CD4-positive, alpha-beta T cell treated with Interleukin-2 at 100 ng/mL for 4 hours (primary cell): ENCODE data around the gene LCE7A.

Experiments
- DNase-seq: peaks from one replicate; pipeline ENCODE4 v3.0.0-alpha.2; 2020; ENCODE audit warnings: low spot score

The LCE7A gene

DNA sequence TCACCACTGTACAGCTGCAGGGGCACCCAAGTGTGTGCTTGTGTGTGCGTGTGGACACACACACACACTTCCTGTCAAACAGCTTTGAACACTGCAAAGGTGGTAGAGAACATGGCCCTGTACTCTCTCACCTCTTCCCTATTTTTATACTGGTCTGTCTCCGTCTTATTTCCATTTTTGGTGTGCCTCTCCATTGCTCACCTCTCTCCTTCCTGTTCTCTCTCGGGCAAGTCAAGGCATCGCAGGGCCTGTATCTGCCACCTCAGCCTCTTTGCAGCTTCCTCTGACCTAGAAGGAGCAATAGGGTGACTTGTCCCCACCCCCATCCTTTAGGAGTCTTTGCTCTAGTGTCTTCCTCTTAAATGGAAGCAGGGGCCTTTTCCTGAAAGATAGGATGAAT is 20.5 kb downstream of the LCE7A start:
- DNase-seq: no peak

DNA sequence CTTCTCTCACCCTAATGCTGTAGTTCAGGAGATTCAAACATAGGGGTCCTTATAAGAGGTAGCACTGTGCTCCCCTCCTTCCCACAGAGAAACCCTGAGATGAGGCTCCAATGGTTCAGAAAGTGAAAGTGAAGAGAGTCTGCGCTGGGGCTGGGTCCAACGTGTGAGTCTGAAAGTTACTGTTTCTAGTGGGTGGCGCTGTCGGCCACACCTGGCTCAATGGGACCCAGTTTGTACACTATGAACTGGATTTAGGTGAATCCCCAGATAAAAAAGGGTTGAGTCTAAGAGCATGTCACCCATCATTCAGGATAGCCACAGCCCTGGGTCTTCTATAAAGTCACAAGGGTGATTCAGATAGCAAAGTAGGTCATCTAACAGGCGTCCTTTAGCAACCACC is 21.1 kb downstream of the LCE7A start:
- no peak for DNase-seq

DNA sequence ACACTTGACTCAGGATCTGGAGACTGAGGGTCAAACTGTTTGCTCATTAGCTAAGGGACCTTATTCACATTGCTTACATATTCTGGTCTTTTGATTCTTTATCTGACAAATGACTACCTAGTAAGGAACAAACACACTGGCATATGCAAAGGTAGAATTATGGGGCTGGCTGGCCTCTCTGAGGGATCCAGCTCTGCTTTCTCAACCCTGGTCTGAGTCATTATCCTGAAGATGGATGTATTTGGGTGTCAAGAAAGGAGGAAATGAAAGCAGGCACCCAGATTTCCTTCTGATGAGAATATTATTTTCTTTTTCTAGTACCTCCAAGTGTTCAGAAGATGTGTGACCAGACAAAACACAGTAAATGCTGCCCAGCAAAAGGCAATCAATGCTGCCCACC is 24.3 kb downstream of the LCE7A start:
- DNase-seq: no peak

DNA sequence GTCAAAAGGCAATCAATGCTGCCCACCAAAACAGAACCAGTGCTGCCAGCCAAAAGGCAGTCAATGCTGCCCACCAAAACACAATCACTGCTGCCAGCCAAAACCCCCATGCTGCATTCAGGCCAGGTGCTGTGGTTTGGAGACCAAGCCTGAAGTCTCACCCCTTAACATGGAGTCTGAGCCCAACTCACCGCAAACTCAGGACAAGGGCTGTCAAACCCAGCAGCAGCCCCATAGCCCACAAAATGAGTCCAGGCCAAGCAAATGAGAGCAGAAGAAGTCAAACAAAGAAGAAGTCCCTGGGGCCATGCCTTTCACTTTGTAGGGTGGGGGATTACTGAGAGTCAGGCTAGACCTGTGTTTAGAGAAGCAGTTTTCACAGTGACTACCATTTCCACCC is 24.7 kb downstream of the LCE7A start:
- DNase-seq: no peak

DNA sequence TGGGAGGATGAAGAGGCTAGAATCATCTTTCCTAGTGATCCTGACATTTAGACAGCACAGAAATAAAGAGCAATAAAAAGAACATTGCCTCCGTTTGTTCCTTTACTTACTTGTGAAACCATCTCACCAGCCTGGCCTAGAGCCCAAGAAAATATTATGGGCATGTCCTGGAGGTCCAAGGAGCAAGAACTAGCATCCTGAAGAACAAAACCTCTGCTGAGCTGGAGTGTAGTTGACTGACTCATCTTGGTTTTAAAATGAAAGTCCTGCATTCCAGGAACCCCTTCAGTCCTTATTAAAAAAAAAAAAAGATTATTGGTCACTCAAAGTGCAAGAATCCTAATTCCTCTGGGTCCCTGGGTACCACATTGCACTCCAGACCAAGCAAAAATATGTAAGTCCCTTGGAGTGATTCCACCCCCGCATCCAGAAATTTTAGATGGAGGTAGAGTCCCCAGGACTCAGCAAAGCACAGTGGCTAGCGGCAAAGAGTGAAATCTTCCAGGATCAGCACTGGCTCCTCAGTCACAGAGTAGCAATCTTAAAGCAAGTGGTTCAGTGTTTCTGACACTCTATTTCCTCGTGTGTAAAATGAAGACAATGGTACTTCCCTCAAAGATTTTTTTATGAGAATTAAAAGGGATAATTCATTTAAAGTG is 25.3 kb downstream of the LCE7A start:
- DNase-seq: no peak

DNA sequence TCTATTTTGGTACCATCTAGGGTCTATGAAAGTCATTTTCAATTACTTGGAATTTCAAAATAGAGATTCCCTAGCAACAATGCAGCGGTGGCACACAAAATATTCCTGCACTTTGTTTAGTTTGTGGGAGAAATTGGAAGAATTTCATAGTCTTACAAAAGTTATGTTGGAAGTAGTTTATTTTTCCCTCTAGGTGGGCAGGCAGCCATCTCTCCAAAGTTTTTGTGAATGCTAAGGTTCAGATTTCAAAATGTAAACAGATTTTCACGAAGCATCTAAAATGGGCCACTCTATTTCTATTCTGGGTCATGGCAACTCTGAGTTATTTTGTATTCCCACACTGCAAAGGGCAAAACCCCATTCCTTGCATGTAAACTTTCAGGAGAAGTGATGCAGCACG is 26.3 kb downstream of the LCE7A start:
- DNase-seq: no peak

DNA sequence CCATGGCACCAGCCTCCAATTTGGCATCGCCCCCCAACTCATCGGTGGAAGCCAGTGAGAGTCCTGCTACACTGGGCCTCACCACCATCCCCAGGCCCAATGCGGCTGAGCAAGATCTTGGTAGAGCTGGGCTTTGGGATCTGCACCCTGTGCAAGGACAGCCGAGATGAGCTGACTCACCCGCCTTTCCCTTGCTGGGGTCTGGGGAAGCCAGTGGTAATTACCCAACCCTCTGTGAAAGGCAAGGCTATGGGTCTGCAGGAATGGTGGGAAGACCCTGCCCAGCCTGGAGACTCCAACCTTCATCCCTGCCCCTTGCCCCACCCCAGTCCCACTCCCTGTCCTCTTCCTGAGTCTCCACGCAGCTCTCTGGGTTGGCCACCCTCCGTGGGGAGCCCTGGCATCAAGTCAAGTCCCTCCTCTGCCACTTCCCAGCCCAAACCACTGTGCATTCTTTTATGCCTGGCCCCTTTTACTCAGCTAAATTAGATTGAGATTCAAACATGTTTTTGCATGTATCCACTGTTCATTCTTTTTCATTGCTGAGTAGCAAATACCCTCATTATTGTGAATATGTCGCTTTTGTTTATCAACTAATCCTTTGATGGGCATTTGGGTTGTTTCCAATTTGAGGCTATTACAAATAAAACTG is 27.1 kb downstream of the LCE7A start:
- no peak for DNase-seq

DNA sequence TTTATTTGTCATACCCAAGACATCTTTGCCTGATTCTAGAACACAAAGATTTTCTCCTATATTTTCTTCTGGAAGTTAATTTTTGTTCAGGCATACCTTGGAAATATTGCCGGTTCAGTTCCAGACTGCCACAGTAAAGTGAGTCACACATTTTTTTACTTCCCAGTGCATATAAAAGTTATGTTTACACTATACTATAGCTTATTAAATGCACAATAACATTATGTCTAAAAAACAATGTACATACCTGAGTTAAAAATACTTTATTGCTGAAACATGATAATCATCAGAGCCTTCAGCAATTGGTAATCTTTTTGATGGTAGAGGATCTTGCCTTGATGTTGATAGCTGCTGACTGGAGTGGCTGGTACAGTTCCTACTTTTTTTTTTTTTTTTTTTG is 28.3 kb downstream of the LCE7A start:
- DNase-seq: no peak

DNA sequence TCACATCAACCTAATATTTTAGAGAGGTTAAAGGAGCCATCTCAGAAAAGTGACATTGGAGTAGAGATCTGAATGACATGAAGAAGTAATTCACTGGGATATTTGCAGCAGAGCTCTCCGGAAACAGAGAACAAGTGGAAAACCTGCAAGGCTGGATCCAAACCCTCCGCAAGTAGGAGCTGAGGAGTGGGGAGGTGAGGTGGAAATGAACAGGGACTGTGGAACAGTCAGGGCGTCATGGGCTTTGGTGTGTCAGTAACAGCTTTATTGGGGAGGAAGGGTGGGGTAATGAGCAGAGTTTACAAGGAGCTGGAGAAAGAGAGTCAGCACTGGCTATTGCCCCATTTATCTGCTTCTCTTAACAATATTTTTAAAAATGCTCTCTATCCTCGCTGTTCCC is 39.2 kb downstream of the LCE7A start:
- DNase-seq: no peak

DNA sequence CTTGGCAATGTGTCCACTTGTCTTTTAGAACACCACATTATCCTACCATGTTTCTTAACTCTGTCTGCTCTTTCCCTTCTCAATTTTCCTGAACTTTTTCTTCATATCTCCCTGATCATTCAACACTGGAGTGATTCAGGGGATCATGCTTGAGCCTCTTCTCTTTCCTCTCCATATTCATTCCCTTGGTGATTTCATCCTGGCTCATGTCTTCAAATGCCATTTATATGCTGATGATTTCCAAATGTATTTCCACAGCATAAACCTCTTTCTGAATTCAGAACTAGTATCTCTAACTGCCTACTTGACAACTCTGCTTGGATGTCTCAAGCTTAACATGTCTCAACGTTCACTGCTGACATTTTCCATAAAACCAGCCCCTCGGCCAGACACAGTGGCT is 40.1 kb downstream of the LCE7A start:
- no peak for DNase-seq

DNA sequence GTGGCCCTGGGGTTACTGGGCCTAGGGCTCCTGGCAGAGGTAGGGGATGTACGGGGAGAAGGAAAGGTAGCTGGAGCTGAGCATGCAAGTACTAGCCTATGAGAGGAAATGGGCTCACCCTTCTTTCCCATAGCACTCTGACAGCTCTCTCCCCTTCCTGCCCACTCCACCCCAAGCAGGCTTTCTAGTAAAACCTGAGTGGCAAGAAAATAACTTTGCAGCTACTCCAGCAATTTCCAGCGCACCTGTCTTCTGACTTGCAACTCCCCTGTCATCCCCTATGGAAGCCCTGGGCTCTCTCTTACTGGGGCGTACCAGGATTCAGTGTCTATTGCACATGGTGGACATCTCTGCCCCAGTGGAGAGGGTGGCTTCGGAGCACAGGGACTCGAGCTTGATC is 41.8 kb downstream of the LCE7A start:
- DNase-seq: no peak

DNA sequence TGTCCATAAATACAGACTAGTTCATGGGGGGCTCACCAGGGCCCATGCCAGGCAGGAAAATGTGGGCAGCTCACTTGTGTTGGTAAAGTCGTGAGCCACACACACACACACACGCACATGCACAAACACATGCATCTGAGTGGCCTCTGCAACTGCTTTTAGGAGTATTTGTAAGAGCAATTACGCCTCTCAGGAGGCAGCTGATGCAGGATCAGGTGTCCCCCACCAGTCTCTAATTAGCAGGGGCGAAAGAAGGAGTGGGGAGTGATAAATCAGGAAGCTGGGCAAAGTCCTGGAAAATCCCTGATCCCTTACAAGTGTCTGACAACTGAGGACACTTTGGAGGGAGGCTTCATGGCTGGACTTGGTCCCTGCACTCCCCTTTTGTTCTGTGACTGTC is 42.8 kb downstream of the LCE7A start:
- DNase-seq: no peak

DNA sequence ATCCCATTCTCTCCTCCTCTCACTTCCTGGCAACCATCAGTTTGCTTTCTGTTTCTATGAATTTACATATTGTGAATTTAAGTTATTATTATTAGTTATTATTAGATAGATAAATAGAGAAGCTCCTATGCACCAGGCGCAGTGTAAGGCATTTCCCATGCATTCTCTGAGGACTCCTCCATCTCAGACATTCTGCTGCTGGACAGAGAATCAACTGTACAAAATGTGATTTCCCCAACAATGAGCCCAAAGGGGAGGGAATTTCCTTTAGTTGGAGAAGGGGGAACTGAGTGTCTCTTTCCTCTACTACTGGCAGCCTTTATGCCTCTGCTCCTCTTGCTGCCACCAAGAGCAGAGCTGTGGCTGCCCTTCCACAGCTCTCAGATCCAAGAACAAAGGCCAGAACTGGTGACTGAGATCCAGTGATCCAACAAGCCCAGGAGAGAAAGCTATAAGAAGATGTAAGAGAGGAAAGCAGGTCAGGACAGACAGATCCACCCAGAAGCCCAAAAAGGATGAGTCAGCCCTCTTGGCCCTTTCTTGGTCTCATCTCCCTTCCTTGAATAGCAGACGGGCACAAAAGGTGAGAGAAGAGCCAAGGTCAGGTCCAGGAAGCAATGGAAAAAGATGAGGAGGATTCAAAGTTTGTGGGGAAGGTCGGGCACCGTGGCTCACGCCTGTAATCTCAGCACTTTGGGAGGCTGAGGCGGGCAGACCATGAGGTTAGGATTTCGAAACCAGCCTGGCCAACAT is 45.1 kb downstream of the LCE7A start:
- no peak for DNase-seq

DNA sequence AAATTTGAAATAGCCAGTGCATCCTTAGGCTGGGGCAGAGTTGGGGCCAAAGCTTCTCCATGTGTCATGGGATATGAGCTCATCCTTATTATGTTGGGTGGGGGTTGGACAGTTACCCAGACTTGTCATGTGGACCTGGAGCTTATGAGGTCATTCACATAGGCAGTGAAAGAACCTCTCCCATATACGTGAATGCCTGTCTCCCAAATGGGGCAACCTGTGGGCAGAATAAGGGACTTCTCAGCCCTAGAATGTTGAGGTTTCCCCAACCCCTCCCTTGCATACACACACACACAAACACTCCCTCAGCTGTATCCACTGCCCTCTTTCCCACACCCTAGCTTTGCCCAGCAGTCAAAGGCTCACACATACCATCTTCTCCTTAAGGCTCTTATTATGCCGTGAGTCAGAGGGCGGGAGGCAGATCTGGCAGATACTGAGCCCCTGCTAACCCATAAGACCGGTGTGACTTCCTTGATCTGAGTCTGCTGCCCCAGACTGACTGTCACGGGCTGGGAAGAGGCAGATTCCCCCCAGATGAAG is 46.3 kb downstream of the LCE7A start:
- DNase-seq: no peak

DNA sequence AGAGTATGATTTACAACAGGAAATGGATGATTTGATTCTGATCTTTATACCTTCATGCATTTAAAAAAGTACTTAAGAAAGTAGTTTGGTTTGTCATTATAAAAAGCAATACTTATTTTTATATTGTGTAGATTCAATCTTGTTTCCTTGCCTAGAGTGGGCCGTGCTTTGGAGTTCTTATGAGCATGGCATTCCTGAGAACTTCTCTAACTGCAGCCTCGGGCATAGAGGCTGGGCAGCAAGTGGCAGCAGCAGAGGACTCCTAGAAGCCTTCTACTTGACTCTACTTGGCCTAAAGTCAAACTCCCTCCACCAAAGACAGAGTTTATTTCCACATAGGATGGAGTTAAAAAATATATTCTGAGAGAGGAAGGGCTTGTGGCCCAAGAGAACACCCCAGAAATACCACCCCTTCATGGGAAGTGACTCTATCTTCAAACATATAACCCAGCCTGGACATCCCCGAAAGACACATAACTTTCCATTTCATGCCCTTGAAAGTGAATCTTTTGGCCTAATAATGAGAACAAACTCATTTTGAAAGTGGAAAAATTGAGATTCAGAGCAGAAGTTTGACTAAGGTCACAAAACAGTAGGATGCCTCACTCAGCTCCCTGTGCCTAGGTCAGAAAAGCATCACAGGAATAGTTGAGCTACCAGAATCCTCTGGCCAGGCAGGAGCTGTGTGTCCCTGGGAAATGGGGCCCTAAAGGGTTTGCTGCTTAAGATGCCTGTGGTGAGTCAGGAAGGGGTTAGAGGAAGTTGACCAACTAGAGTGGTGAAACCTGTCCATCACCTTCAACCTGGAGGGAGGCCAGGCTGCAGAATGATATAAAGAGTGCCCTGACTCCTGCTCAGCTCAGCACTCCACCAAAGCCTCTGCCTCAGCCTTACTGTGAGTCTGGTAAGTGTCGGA is 48.1 kb downstream of the LCE7A start, which contains the start of gene IVL:
Gene IVL (plus strand): TSS at position 861 of the 916 bp plus-strand sequence. CDS start 1,252 bp downstream, outside the sequence.
- DNase-seq: no peak

DNA sequence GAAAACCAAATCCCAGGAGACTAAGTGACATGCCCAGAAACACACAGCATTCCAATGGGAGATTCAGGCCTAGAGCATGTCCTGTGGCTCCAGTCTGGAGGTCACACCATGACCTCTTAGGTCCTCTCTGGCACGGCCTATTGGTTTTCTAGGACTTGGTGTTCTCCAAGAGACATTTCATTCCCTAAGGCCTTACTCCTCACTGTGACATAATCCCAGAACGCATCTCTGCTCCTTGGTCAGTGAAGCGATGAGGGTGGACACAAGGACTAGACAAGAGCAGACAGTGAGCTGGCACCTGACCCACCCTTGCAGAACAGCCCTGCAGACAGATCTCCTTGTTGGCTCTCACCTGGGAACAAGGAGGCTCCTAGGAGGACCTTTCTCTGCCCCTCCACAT is 49.4 kb downstream of the LCE7A start:
- no peak for DNase-seq
